IMR-90 (cell line): ENCODE results near the gene SNRK. TPM values are rescaled to one million over a fixed set of nuclear protein-coding genes. Genes with fewer than 3 reads are reported as not detected.

Experiments
- ATAC-seq: fragments of 200-7000 bp; cut with Tn5 transposase; 2 replicates; pipeline ENCODE4 v1.9.1; 2020; ENCODE audit warnings: low read depth, mild to moderate bottlenecking, moderate library complexity
- BruUV-seq: library from RNA; stranded (reverse); fragments of 400-500 nt; replicated peaks from 2 replicates; lab custom pipeline; 2021; lab: Mats Ljungman, UMichigan
- CTCF ChIA-PET: fragments of 300-600 bp; formaldehyde crosslinking; extraction: SDS; loops from one replicate; lab custom pipeline; 2021; ENCODE audit warnings: antibody characterized with exemption; lab: Yijun Ruan, JAX
- POLR2A ChIA-PET: fragments of 300-600 bp; sonication (Branson Sonifier 250); formaldehyde crosslinking; loops from one replicate; lab custom pipeline; 2022; ENCODE audit warnings: antibody characterized with exemption; ENCODE audit not compliant: unreplicated experiment; lab: Charles Lee
- DNase-seq: peaks from one replicate; pipeline ENCODE4 v3.0.0; 2013
- H2AFZ ChIP-seq: replicated peaks from 2 replicates; pipeline ENCODE3; 2013; ENCODE audit warnings: low read length, mild to moderate bottlenecking; ENCODE audit not compliant: poor library complexity
- H2AK5ac ChIP-seq: 2 replicates; pipeline ENCODE4 v1.6.1; 2013; ENCODE audit warnings: low read depth, low read length, inconsistent platforms
- H2AK9ac ChIP-seq: replicated peaks from 2 replicates; pipeline ENCODE3; 2013; ENCODE audit warnings: mild to moderate bottlenecking, low read depth, low read length, moderate library complexity; ENCODE audit not compliant: poor library complexity
- H2BK120ac ChIP-seq: 2 replicates; pipeline ENCODE4 v1.6.1; 2013; ENCODE audit warnings: low read depth, low read length, inconsistent platforms
- H2BK15ac ChIP-seq: 3 replicates; pipeline ENCODE4 v1.6.1; 2013; ENCODE audit warnings: low read depth, low read length, inconsistent platforms
- H2BK20ac ChIP-seq: 2 replicates; pipeline ENCODE4 v1.6.1; 2013; ENCODE audit warnings: low read depth, mild to moderate bottlenecking, inconsistent platforms, low read length, moderate library complexity
- H2BK5ac ChIP-seq: 2 replicates; pipeline ENCODE4 v1.6.1; 2013; ENCODE audit warnings: mild to moderate bottlenecking, low read depth, low read length, inconsistent platforms; ENCODE audit not compliant: poor library complexity, severe bottlenecking
- H3K14ac ChIP-seq: replicated peaks from 2 replicates; pipeline ENCODE4 v1.6.1; 2013; ENCODE audit warnings: low read depth, low read length, inconsistent platforms
- H3K18ac ChIP-seq: 2 replicates; pipeline ENCODE4 v1.6.1; 2013; ENCODE audit warnings: low read depth, low read length, control low read depth
- H3K23ac ChIP-seq: 2 replicates; pipeline ENCODE4 v1.6.1; 2013; ENCODE audit warnings: low read depth, low read length, inconsistent platforms
- H3K27ac ChIP-seq: 2 replicates; pipeline ENCODE4 v1.5.1; 2013; ENCODE audit warnings: mild to moderate bottlenecking, control low read depth, low read length; ENCODE audit not compliant: insufficient read depth
- H3K27me3 ChIP-seq: 2 replicates; pipeline ENCODE4 v1.6.1; 2013; ENCODE audit warnings: low read length; ENCODE audit not compliant: control insufficient read depth, insufficient read depth
- H3K36me3 ChIP-seq: 2 replicates; pipeline ENCODE4 v1.6.1; 2013; ENCODE audit warnings: low read length, mixed read lengths; ENCODE audit not compliant: control insufficient read depth, insufficient read depth
- H3K4ac ChIP-seq: 2 replicates; pipeline ENCODE4 v1.6.1; 2013; ENCODE audit warnings: low read depth, low read length, inconsistent platforms
- H3K4me1 ChIP-seq: 2 replicates; pipeline ENCODE4 v1.6.1; 2013; ENCODE audit warnings: low read length, mixed read lengths; ENCODE audit not compliant: control insufficient read depth, insufficient read depth
- H3K4me2 ChIP-seq: 2 replicates; pipeline ENCODE4 v1.6.1; 2013; ENCODE audit warnings: low read depth, mild to moderate bottlenecking, control low read depth, low read length, moderate library complexity
- H3K4me3 ChIP-seq: 2 replicates; pipeline ENCODE4 v1.5.1; 2013; ENCODE audit warnings: low read depth, mild to moderate bottlenecking, control low read depth, low read length, moderate library complexity; ENCODE audit not compliant: insufficient read depth
- H3K56ac ChIP-seq: 2 replicates; pipeline ENCODE4 v1.6.1; 2013; ENCODE audit warnings: low read length, inconsistent platforms; ENCODE audit not compliant: insufficient read depth; ENCODE audit errors: extremely low read depth
- H3K79me1 ChIP-seq, 2 experiments: 2 replicates each; pipeline ENCODE4 v1.6.1; 2013; ENCODE audit warnings: low read length in 2 of 2, inconsistent platforms in 1 of 2, low read depth in 1 of 2
- H3K9ac ChIP-seq: 2 replicates; pipeline ENCODE4 v1.6.1; 2013; ENCODE audit warnings: low read depth, low read length, control low read depth
- H3K9me1 ChIP-seq: 2 replicates; pipeline ENCODE4 v1.6.1; 2013; ENCODE audit warnings: low read length, inconsistent platforms; ENCODE audit not compliant: insufficient read depth
- H3K9me3 ChIP-seq: 2 replicates; pipeline ENCODE4 v1.6.1; 2013; ENCODE audit warnings: low read length; ENCODE audit not compliant: control insufficient read depth, insufficient read depth
- H4K20me1 ChIP-seq: 2 replicates; pipeline ENCODE4 v1.6.1; 2013; ENCODE audit warnings: low read length, inconsistent platforms; ENCODE audit not compliant: insufficient read depth
- H4K5ac ChIP-seq: 2 replicates; pipeline ENCODE4 v1.6.1; 2013; ENCODE audit warnings: mild to moderate bottlenecking, low read depth, low read length, control low read depth
- H4K8ac ChIP-seq, 2 experiments: 2 replicates each; pipeline ENCODE4 v1.6.1; 2013; ENCODE audit warnings: low read depth in 2 of 2, low read length in 2 of 2, control low read depth in 1 of 2, inconsistent platforms in 1 of 2
- H4K91ac ChIP-seq: 2 replicates; pipeline ENCODE4 v1.6.1; 2013; ENCODE audit warnings: low read depth, low read length, inconsistent platforms; ENCODE audit not compliant: insufficient read depth
- BHLHE40 ChIP-seq: fragments of 150-350 bp; IDR thresholded peaks from 2 replicates; pipeline ENCODE4 v1.6.1; 2016; ENCODE audit warnings: mild to moderate bottlenecking, low read depth, low read length
- CEBPB ChIP-seq: IDR thresholded peaks from 2 replicates; pipeline ENCODE4 v1.6.1; 2012; ENCODE audit warnings: low read depth, low read length, improper control_type of control experiment
- CTCF ChIP-seq: conservative IDR thresholded peaks from 2 replicates; pipeline ENCODE4 v1.5.1; 2012; ENCODE audit warnings: mild to moderate bottlenecking, low read depth, low read length, improper control_type of control experiment
- MAZ ChIP-seq: IDR thresholded peaks from 2 replicates; pipeline ENCODE4 v1.6.1; 2012; ENCODE audit warnings: low read depth, mild to moderate bottlenecking, low read length, improper control_type of control experiment, moderate library complexity, borderline replicate concordance
- NFE2L2 ChIP-seq: fragments of 150-350 bp; IDR thresholded peaks from 2 replicates; pipeline ENCODE4 v1.6.1; 2016; ENCODE audit warnings: low read depth, mild to moderate bottlenecking, low read length
- POLR2A ChIP-seq: IDR thresholded peaks from 2 replicates; pipeline ENCODE4 v1.6.1; 2012; ENCODE audit warnings: mild to moderate bottlenecking, low read depth, low read length
- RAD21 ChIP-seq: IDR thresholded peaks from 2 replicates; pipeline ENCODE4 v1.6.1; 2012; ENCODE audit warnings: low read length, improper control_type of control experiment
- RCOR1 ChIP-seq: IDR thresholded peaks from 2 replicates; pipeline ENCODE4 v1.6.1; 2012; ENCODE audit warnings: mild to moderate bottlenecking, low read length, improper control_type of control experiment; ENCODE audit not compliant: insufficient replicate concordance
- RFX5 ChIP-seq: IDR thresholded peaks from 2 replicates; pipeline ENCODE4 v1.8.0; 2012; ENCODE audit warnings: low read depth, mild to moderate bottlenecking, low read length, moderate library complexity
- SMC3 ChIP-seq: fragments of 150-350 bp; IDR thresholded peaks from 2 replicates; pipeline ENCODE4 v1.6.1; 2016; ENCODE audit warnings: low read depth, mild to moderate bottlenecking, antibody characterized with exemption, low read length, moderate library complexity
- USF2 ChIP-seq: fragments of 150-350 bp; IDR thresholded peaks from 2 replicates; pipeline ENCODE4 v1.6.1; 2017; ENCODE audit warnings: mild to moderate bottlenecking, antibody characterized with exemption, low read length, low read depth
- WGBS, 2 experiments: methylation state at CpG; one replicate each; pipeline versions ENCODE4 v1.1.5 to v1.1.7; 2013; ENCODE audit warnings: missing lambda C conversion rate in 2 of 2; ENCODE audit not compliant: insufficient read length in 1 of 2; ENCODE audit errors: extremely low coverage in 2 of 2; 5-methylcytosine and 5-hydroxymethylcytosine counted together
- dilution Hi-C: fragments of 300-500 bp; cut with HindIII; formaldehyde crosslinking; loops from one replicate; pipeline ENCODE4 v1.14.3; 2018; ENCODE audit warnings: low sequenced_read_pairs; ENCODE audit not compliant: unreplicated experiment
- in situ Hi-C: fragments of 300-500 bp; cut with MboI; formaldehyde crosslinking; loops from 3 replicates; pipeline ENCODE4 v1.14.3; 2019; ENCODE audit warnings: low sequenced_read_pairs, inconsistent platforms, mixed read lengths
- intact Hi-C: fragments of 100-400 bp; cut with micrococcal nuclease; formaldehyde crosslinking; loops from 2 replicates; pipeline ENCODE4 v1.10.0; 2022
- polyA plus RNA-seq, 3 experiments: library from polyadenylated mRNA; depleted of rRNA; stranded (reverse); fragments of >200 nt; gene quantifications; 2 replicates each; pipeline ENCODE4 v1.2.3, GENCODE V29; 2012; ENCODE audit warnings: low replicate concordance in 1 of 3
- total RNA-seq: library from RNA; depleted of rRNA; stranded (reverse); fragments of >200 nt; gene quantifications from 2 replicates; pipeline ENCODE4 v1.2.3, GENCODE V29; 2012

The SNRK gene
- total and polyA plus RNA-seq, 2 of the 4 experiments (the other 2 are of a cell fraction): 4.7 to 23.1 TPM

- Histone ChIP-seq H3K4me3 (no peak overlapping the region), H3K56ac (no peak overlapping the region), H3K9me1 (peaks cover 13% of the 10 kb centered on the region), H2BK15ac (no peak overlapping the region), H3K14ac (no peak overlapping the region), H4K20me1 (no peaks in the 10 kb centered on the region), H3K4me1 (no peaks in the 10 kb centered on the region), H3K4ac (no peak overlapping the region), H2AK9ac (no peak overlapping the region), H3K18ac (no peak overlapping the region), H3K9ac (no peak overlapping the region), H2BK5ac (no peak overlapping the region), H4K8ac (no peak overlapping the region), H2BK20ac (no peak overlapping the region), H2AK5ac (no peak overlapping the region), H2BK120ac (no peak overlapping the region), H4K91ac (no peak overlapping the region), H3K4me2 (no peak overlapping the region), H3K27ac (no peak overlapping the region), H2AFZ (no peak overlapping the region), H3K27me3 (no peaks in the 10 kb centered on the region), H3K36me3 (no peaks in the 10 kb centered on the region; the same call in 1 of the 2 replicates), H3K79me1 (peaks cover 0 to 5% of the 10 kb centered on the region in 2 experiments; a peak in 1 of 4 replicates), H3K9me3 (no peaks in the 10 kb centered on the region), H4K5ac (no peak overlapping the region), H3K23ac (no peak overlapping the region)
- ChIA-PET CTCF (no interaction called here), POLR2A (no interaction called here)
- dilution Hi-C loops (no loop called here), intact Hi-C loops (no loop called here), in situ Hi-C loops (no loop called here)
- ATAC-seq (no peak), DNase-seq (no peak)
- WGBS, 2 experiments: 90 to 100% methylated on average over 2 of the region's 10 CpGs
- TF ChIP-seq RAD21: no peak
- no peak for TF ChIP-seq USF2
- no peak for TF ChIP-seq NFE2L2
- TF ChIP-seq POLR2A: no peak
- TF ChIP-seq CTCF: no peak
- TF ChIP-seq RFX5: no peak
- no peak for TF ChIP-seq RCOR1
- no peak for TF ChIP-seq BHLHE40
- no peak for TF ChIP-seq SMC3
- no peak for TF ChIP-seq CEBPB
- no peak for TF ChIP-seq MAZ
- BruUV-seq: no TSS peak
Observed at GRCh38 chr3:43372007-43372740, 85.8 kb downstream of the SNRK start.
